Activated naive CD4-positive, alpha-beta T cell treated with anti-CD3 and anti-CD28 coated beads, Interleukin-2, amount 50 U/mL, for 72 hours (primary cell): Measurements from ENCODE around the gene GABRG3. TPM values are rescaled to one million over a fixed set of nuclear protein-coding genes. Genes with fewer than 3 reads are reported as not detected.

Experiments
- ATAC-seq, 2 donors: fragments of 150-1000 bp; cut with Tn5 transposase; 2 replicates each; pipeline ENCODE4 v1.10.0; 2021; ENCODE audit warnings: mild to moderate bottlenecking in 2 of 2, moderate library complexity in 2 of 2
- DNase-seq, 2 donors: peaks; one replicate each; pipeline ENCODE4 v3.0.0; 2021 to 2022; ENCODE audit warnings: low spot score in 2 of 2
- H3K27ac Mint-ChIP-seq, 2 donors: one replicate each; pipeline ENCODE4 v1.8.0; 2022; ENCODE audit warnings: mild to moderate bottlenecking in 2 of 2, mixed read lengths in 2 of 2
- H3K36me3 Mint-ChIP-seq, 2 donors: one replicate each; pipeline ENCODE4 v1.8.0; 2022; ENCODE audit warnings: mixed read lengths in 2 of 2
- H3K9me3 Mint-ChIP-seq, 2 donors: one replicate each; pipeline ENCODE4 v1.8.0; 2022; ENCODE audit warnings: mixed read lengths in 2 of 2
- total RNA-seq, 2 donors: library from RNA; stranded (reverse); gene quantifications; one replicate each; pipeline ENCODE4 v1.2.3, GENCODE V29; 2022

The GABRG3 gene
- total RNA-seq, 2 donors from 2014 or later = not detected

DNA sequence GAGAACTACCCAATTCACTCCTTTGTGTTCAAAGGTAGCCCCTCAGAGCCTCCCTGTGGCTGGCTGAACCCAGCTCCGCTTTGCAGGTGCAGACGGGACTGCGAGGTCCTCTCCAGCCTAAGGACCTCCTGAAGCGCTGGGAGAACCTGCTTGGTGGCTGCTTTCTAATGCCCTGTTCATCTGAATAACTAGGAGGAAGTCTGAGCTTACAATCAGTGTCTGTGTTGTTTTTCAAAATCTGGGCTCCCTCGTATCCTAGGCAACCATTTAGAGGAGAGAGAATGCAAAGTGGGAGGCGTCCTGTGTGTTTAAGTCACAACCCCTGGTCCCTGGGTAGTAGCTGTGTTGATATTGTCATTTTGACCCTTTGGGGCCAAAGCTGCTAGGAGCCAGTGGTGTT is 99.9 kb downstream of the GABRG3 start:
- ATAC-seq (no peak), DNase-seq (no peak)
- Mint-ChIP-seq H3K9me3 (peaks cover 28 to 33% of the 10 kb centered on the region in 2 donors), H3K36me3 (peaks cover 9 to 18% of the 10 kb centered on the region in 2 donors), H3K27ac (no peak overlapping the region)

- Mint-ChIP-seq H3K9me3 (peaks cover 16% of the 10 kb centered on the region in 2 donors), H3K36me3 (peaks cover 0 to 4% of the 10 kb centered on the region in 2 donors), H3K27ac (no peak overlapping the region)
- DNase-seq (no peak), ATAC-seq (no peak)
These were observed 103.2 kb downstream of the GABRG3 start for GRCh38 chr15:27074179-27074578.

DNA sequence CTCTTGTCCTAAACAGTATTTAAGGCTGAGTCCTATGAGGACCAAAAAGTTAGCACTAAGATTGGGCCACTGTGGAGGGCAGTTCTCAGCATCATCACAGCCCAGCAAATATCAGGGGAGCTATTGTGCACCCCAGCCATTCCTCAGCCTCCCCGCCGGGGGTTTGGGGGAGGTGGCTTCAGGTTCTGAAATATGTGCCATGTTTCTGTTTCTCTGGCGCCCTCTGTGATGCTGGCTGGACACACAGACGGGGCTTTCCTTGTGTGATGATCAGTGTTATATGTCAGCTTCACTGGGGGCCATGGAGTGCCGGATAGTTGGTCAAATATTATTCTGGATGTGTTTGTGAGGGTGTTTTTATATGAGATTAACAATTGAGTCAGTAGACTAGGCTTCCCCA is 106.8 kb downstream of the GABRG3 start:
- H3K36me3 Mint-ChIP-seq = peaks cover 0 to 4% of the 10 kb centered on the region in 2 donors
- H3K27ac Mint-ChIP-seq = no peak overlapping the region
- ATAC-seq (no peak), DNase-seq (no peak)
- H3K9me3 Mint-ChIP-seq = peaks cover 6 to 12% of the 10 kb centered on the region in 2 donors

DNA sequence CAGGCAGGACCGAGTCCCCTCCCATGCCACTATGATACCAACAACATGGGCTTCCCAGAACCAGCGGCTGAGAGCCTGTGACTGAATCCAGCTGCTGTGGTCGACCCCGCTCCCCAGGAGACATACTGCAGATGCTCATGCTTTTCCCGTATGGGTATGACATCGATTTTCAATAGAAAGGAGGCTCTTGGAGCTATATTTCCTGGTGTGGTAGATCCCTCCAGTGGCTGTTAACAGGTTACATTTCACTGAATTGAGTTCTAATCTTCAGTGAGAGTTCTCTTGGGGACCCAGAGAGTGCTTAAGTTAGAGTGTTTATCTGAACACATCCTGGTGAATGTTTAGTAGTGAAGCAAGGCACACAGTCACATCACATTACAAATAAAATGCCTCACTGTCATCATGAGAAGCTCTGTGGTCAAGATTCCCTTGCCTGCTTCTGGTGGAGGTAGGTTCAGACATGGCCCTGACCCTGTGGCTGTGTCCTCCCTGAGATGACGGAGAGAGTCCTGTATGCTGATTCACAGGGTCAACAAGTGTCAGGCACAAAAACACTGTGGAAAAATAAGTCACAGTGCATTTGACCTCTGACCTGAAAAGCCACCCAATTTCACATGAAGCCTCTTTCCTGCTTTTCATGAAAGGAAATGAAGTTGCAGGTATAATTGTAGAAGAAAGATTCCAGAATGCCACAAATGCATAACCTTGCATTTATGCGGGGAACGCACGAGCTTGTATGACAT is 110.9 kb downstream of the GABRG3 start:
- no peak overlapping the region for H3K27ac Mint-ChIP-seq
- peaks cover 0 to 4% of the 10 kb centered on the region in 2 donors for H3K9me3 Mint-ChIP-seq
- ATAC-seq (no peak), DNase-seq (no peak)
- H3K36me3 Mint-ChIP-seq = no peaks in the 10 kb centered on the region

DNA sequence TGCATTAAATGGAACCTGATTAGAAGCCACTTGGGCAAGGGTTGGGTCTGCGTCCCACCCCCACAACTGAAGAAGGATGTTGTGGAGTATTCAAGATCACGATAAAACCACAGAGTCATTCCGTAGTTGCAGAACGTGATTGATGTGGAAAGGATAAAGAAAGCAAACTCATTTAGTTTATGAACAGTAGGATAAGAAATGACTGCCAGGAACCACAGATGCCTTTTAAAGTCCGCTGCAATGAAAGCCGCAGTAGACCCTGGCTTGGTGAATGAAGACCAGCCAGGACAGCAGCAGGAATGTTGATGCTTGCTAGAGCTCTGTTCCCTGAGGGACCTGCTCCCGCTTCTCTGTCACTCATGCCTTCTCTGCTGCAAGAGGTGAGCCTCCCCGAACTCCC is 111.5 kb downstream of the GABRG3 start:
- no peaks in the 10 kb centered on the region for H3K36me3 Mint-ChIP-seq
- ATAC-seq = peak in 1 of 2 donors; percentile 22
- H3K27ac Mint-ChIP-seq = no peak overlapping the region
- peaks cover 0 to 4% of the 10 kb centered on the region in 2 donors for H3K9me3 Mint-ChIP-seq
- DNase-seq = no peak

DNA sequence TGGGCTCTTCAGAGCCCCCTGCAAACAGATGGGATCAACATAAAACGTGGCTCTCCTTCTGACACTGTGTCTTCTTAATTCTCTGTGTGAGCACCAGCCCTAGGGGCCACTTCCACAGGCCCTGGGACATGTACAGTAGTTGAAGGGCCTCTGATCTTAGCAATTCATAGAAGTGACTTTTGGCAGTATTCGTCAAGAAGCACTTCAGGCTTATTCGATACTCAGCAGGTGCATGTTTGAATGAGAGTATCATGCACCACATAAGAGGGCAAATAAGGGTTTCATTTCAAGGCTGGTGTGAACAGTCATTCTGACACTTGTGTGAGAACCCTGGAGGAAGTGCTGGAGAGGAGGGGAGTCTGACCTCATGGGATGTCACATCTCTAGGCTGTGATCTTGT is 113.9 kb downstream of the GABRG3 start:
- ATAC-seq = peak in 1 of 2 donors; percentile 40
- H3K9me3 Mint-ChIP-seq = peaks cover 5 to 13% of the 10 kb centered on the region in 2 donors
- H3K36me3 Mint-ChIP-seq = peaks cover 5 to 10% of the 10 kb centered on the region in 2 donors
- no peak overlapping the region for H3K27ac Mint-ChIP-seq
- DNase-seq = no peak

GRCh38 chr15:27086149-27086548 is 115.2 kb downstream of the GABRG3 start:
- H3K36me3 Mint-ChIP-seq = peaks cover 5 to 10% of the 10 kb centered on the region in 2 donors
- peaks cover 10 to 13% of the 10 kb centered on the region in 2 donors for H3K9me3 Mint-ChIP-seq
- DNase-seq (no peak), ATAC-seq (no peak)
- H3K27ac Mint-ChIP-seq = no peak overlapping the region

DNA sequence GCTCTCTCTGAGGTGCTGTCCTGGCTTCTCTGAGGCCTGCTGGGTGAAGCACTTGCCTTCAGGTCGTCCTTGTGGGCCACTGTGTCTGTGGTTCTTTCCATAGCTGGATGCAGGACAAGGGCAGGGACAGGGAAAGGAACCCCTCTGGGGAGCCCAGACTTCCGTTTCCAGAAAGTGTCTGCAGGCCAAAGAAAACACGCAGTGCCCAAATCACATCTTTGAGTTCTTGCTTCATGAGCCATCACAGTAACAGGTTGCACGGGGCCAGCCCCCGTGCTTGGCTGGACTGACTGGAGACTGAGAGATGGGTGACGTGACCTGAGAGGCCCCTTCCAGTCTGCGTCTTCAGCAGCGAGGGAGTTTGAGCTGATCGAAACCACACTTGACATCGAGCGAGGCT is 115.8 kb downstream of the GABRG3 start:
- Mint-ChIP-seq H3K27ac (no peak overlapping the region), H3K9me3 (peaks cover 14 to 19% of the 10 kb centered on the region in 2 donors), H3K36me3 (peaks cover 5 to 10% of the 10 kb centered on the region in 2 donors)
- ATAC-seq (no peak), DNase-seq (no peak)

DNA sequence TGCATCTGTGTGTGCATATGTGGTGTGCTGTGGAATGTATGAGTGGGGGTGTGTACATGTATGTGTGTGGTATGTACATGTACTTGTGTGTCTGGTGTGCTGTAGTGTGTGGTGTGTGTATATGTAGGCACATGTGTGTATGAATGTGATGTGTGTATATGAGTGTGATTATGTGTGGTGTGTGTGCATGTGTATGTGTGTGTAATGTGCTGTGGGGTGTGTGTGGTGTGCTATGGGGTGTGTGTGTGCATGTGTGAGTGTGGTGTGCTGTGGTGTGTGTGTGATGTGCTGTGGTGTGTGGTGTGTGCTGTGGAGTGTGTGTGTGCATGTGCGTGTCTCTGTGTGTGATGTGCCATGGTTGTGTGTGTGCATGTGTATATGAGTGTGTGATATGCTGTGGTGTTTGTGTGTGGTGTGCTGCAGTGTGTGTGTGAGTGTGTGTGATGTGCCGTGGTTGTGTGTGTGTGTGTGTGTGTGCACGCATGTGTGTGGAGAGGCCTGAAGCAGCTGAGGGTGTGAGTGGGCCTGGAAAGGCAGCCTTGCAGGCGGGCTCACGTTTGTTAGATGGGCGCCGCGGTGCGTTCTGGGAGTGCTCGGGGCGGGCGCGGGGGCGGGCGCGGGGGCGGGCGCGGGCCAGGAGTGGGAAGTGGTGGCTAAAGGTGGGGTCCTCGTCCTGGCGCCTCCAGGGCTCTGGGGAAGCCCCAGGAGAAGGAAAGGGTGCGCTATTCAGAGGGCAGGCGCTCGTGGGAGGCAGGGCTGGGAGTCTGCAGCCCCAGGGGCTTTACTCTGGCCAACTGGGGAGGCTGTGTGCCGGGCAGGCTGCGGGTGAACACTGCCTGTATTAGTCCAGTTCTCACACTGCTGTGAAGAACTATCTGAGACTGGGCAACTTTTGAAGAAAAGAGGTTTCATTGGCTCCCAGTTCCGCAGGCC is 116.9 kb downstream of the GABRG3 start:
- ATAC-seq (no peak), DNase-seq (no peak)
- Mint-ChIP-seq H3K36me3 (peaks cover 5 to 10% of the 10 kb centered on the region in 2 donors), H3K27ac (no peak overlapping the region), H3K9me3 (peaks cover 19 to 27% of the 10 kb centered on the region in 2 donors)

DNA sequence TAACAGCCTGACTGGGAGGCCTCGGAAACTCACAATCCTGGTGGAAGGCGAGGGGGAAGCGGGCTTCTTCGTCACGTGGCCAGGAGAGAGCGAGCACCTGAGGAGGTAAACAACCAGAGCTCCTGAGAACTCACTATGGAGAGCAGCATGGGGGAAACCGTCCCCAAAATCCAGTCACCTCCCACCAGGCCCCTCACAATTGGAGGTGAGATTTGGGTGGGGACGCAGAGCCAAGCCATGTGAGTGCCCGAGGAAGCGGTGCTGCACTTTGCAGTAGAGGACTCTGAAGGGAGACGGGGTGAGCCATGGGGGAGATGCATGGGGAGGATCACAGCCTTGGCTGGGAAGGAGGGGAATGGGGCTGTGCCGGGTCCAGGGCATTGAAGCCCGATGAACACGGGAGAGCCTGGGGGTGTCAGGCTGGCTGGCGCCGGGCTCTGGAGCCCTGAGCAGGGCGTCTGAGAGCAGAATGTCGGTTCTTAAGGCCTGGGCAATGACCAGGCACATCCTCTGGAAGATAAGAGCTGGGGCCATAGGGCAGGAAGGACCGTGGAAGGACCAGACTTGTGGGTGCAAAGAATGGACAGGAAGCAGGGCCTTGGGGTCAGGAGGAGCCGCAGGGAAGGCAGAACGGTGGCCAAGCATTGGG is 117.7 kb downstream of the GABRG3 start:
- Mint-ChIP-seq H3K27ac (no peak overlapping the region), H3K36me3 (peaks cover 5 to 10% of the 10 kb centered on the region in 2 donors), H3K9me3 (peaks cover 19 to 29% of the 10 kb centered on the region in 2 donors)
- no peak for ATAC-seq
- DNase-seq = no peak

DNA sequence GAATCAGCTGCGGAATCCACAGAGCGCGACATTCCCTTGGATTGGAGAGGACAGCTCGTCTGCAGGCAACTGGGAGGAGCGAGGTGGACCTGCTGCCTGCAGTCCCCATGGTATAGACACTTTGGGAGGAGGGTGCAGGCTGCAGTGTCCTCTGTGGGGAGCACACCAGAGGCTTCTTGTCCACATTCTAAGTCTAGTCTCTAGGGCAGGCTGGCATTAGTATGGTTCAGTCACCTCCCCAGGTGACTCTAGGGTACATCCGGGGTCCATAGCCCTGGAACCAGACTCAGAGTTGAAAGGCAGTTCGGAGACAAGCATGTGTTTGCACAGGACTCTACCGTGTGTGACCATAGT is 118.2 kb downstream of the GABRG3 start:
- Mint-ChIP-seq H3K27ac (no peak overlapping the region), H3K36me3 (peaks cover 5 to 10% of the 10 kb centered on the region in 2 donors), H3K9me3 (peaks cover 19 to 26% of the 10 kb centered on the region in 2 donors)
- ATAC-seq (no peak), DNase-seq (no peak)

GRCh38 chr15:27089676-27090075 is 118.7 kb downstream of the GABRG3 start:
- ATAC-seq (no peak), DNase-seq (no peak)
- Mint-ChIP-seq H3K27ac (no peak overlapping the region), H3K9me3 (peaks cover 19 to 26% of the 10 kb centered on the region in 2 donors), H3K36me3 (peaks cover 5 to 10% of the 10 kb centered on the region in 2 donors)

DNA sequence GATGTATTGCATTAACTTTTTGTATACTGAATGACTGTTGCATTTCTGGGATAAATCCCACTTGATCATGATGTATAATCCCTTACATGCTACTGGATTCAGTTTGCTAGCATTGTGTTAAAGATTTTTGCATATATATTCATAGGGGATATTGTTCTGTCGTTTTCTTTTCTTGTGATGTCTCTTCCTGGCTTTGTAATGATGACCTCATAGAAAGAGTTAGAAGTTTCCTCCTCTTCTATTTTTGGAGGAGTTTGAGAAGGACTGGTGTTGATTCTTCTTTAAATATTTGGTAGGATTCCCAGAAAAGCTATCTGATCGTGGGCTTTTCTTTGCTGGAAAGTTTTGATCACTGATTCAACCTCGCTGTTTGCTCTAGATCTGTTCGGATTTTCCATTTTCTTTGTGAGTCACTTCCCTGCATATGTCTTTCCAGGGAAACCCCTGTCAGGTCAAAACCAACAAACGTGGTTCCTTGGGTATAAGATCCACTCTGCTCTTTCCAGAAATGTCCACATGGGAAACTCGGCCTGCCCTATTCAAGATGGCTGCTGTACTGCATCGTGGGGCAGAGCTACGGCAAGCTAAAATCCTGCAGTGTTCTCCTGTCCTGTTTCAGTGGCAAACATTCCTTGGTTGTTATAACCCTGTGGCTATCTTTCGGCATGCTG is 120.4 kb downstream of the GABRG3 start:
- DNase-seq = no peak
- Mint-ChIP-seq H3K36me3 (peaks cover 10 to 13% of the 10 kb centered on the region in 2 donors), H3K9me3 (peaks cover 25 to 30% of the 10 kb centered on the region in 2 donors), H3K27ac (no peak overlapping the region)
- ATAC-seq = no peak

DNA sequence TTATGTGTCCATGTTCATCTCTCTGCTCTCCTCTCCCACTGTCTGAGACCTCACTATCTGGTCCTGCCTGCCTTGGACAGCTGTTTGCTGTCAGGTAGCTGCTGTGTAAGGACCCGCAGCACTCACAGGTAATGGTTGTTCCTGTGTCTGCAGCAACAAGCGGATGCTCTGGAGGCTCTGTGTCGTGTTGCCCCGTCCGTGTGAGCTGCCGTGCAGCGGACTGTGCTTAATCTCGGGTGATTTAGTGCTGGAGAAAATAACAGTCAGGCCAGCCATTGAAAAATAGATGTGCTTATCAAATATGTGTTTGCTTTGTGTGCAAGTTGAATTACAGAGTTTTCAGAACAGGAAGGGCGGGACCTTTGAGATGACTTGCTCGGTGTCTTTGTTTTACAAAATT is 121.4 kb downstream of the GABRG3 start:
- peaks cover 26 to 30% of the 10 kb centered on the region in 2 donors for H3K9me3 Mint-ChIP-seq
- DNase-seq = no peak
- ATAC-seq = no peak
- H3K27ac Mint-ChIP-seq = no peak overlapping the region
- peaks cover 10 to 13% of the 10 kb centered on the region in 2 donors for H3K36me3 Mint-ChIP-seq

DNA sequence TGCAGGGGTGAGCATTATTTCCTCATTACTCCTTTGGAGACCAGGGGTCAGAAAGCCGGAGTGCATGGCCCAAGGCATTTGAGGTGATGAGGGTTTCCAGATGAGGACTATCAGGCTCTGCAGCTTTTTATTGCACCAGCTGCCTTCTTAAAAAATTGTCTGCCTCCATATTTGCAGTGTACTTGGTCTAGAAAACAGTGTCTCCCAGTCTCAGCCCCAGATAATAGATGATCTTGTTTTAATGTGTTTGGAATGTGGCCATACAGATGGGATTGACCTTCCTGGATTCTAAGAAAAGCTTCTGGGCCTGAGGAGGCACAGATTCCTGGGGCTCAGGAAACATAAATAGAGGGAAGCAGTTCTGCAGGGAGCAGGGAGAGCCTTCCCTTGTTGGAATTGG is 123.3 kb downstream of the GABRG3 start:
- ATAC-seq = no peak
- Mint-ChIP-seq H3K27ac (no peak overlapping the region), H3K9me3 (peaks cover 24 to 28% of the 10 kb centered on the region in 2 donors), H3K36me3 (peaks cover under 1 to 8% of the 10 kb centered on the region in 2 donors)
- no peak for DNase-seq

GRCh38 chr15:27095886-27096624 is 125.1 kb downstream of the GABRG3 start:
- H3K36me3 Mint-ChIP-seq = peaks cover 0 to 8% of the 10 kb centered on the region in 2 donors
- H3K9me3 Mint-ChIP-seq = peaks cover 19 to 24% of the 10 kb centered on the region in 2 donors
- DNase-seq = no peak
- ATAC-seq = no peak
- H3K27ac Mint-ChIP-seq = no peak overlapping the region
